Fibroblast of villous mesenchyme (primary cell): ENCODE results near the gene MMP24OS. TPM values are rescaled to one million over a fixed set of nuclear protein-coding genes. Genes with fewer than 3 reads are reported as not detected.

ENCODE experiments used
- DNase-seq: peaks from one replicate; pipeline ENCODE4 v3.0.0-alpha.2; 2010; ENCODE audit warnings: low read depth
- H3K4me3 ChIP-seq: 2 replicates; pipeline ENCODE4 v1.5.1; 2011; ENCODE audit warnings: low read depth, mild to moderate bottlenecking, low read length
- CTCF ChIP-seq: IDR thresholded peaks from 2 replicates; pipeline ENCODE4 v1.5.1; 2012; ENCODE audit warnings: low read depth, mild to moderate bottlenecking, low read length; ENCODE audit not compliant: insufficient read depth
- total RNA-seq: library from RNA; depleted of rRNA; stranded (reverse); fragments of >200 nt; gene quantifications from 2 replicates; pipeline ENCODE4 v1.2.3, GENCODE V29; 2012

The MMP24OS gene
- total RNA-seq, 1 donor, result 14.7 TPM

GRCh38 chr20:35273449-35274171 lies 4.3 kb downstream of the MMP24OS start:
- no peak overlapping the region for H3K4me3 ChIP-seq
- DNase-seq, result no peak
- no peak for TF ChIP-seq CTCF

GRCh38 chr20:35271904-35272303 lies 6.0 kb downstream of the MMP24OS start:
- TF ChIP-seq CTCF, result no peak
- H3K4me3 ChIP-seq, result no peak overlapping the region
- no peak for DNase-seq

GRCh38 chr20:35271073-35271882 lies 6.6 kb downstream of the MMP24OS start:
- no peak for DNase-seq
- no peak overlapping the region for H3K4me3 ChIP-seq
- TF ChIP-seq CTCF, result no peak

- no peak overlapping the region for H3K4me3 ChIP-seq
- DNase-seq, result no peak
- TF ChIP-seq CTCF, result no peak
These were observed 7.7 kb downstream of the MMP24OS start for GRCh38 chr20:35270021-35270902.

GRCh38 chr20:35269055-35269781 lies 8.7 kb downstream of the MMP24OS start:
- TF ChIP-seq CTCF, result peak; percentile 85

GRCh38 chr20:35267092-35267491 lies 10.8 kb downstream of the MMP24OS start:
- no peak for TF ChIP-seq CTCF
- DNase-seq, result no peak
- no peak overlapping the region for H3K4me3 ChIP-seq

More at GRCh38 chr20:35269055-35269781, 8.7 kb downstream of the MMP24OS start:
- H3K4me3 ChIP-seq, result no peak overlapping the region
- peak; percentile 50 for DNase-seq
